ENCODE results near the gene INVS. TPM values are rescaled to one million over a fixed set of nuclear protein-coding genes. Genes with fewer than 3 reads are reported as not detected.
"Not testable (repeated sequence)": the region's sequence is repeated elsewhere in the genome, so short reads cannot be mapped to it uniquely, and the experiment has no call there.

Gene INVS
- total RNA-seq, 1 donor from 2014 or later, result 18.7 TPM

DNA sequence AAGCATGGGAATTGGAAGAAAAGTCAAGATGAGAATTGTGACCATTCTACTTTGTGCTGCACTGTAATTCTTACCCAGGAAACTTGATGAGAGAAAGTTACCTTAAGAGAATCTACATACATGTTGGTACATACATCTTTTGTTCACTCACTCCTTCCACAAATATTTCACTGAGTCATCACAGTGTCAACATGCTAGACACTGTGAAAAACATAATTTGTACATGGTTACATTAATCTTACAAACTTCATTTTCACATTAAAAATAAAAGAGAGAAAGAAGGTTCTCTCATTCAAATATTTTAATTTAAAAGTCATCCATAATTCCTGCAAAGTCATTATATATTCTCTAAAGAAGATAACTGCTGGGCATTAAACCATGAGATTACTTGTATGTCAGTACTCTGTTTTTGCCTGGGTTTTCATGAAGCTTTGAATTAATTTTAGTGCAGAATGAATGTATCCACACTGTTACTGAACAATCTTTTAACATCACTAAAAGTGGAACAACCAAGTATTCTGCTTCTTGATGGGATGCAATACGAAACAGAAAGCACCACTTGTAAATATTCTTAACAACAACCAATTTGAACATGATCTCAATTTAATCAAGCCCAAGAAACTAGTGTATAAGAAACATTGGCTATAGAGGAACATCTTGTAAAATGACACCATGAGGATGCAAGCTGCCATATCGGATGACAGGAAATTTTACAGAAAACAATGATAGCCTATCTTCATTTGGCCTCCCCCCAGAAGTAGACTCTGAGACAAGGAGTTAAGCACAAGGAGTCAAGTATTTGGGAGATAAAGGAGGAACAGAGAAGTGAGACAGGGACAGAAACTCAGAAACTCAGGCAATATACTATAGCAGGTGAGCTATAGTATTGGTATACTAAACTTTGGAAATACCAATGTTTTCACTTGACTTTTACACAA lies 28.7 kb upstream of the INVS start:
- TF ChIP-seq, protein P1, sequence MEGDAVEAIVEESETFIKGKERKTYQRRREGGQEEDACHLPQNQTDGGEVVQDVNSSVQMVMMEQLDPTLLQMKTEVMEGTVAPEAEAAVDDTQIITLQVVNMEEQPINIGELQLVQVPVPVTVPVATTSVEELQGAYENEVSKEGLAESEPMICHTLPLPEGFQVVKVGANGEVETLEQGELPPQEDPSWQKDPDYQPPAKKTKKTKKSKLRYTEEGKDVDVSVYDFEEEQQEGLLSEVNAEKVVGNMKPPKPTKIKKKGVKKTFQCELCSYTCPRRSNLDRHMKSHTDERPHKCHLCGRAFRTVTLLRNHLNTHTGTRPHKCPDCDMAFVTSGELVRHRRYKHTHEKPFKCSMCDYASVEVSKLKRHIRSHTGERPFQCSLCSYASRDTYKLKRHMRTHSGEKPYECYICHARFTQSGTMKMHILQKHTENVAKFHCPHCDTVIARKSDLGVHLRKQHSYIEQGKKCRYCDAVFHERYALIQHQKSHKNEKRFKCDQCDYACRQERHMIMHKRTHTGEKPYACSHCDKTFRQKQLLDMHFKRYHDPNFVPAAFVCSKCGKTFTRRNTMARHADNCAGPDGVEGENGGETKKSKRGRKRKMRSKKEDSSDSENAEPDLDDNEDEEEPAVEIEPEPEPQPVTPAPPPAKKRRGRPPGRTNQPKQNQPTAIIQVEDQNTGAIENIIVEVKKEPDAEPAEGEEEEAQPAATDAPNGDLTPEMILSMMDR (IDR thresholded peaks at IDR 0.05; ENCODE audit: insufficient read depth, low read length, poor library complexity, severe bottlenecking), result no peak
- Histone ChIP-seq H3K4me3 (ENCODE audit: low read depth, low read length) (no peak overlapping the region), H3K36me3 (ENCODE audit: control insufficient read depth, insufficient read depth, low read length) (no peaks in the 10 kb centered on the region), H3K27me3 (ENCODE audit: control insufficient read depth, insufficient read depth, low read length) (no peaks in the 10 kb centered on the region)
- DNase-seq (ENCODE audit: low read depth), result no peak

DNA sequence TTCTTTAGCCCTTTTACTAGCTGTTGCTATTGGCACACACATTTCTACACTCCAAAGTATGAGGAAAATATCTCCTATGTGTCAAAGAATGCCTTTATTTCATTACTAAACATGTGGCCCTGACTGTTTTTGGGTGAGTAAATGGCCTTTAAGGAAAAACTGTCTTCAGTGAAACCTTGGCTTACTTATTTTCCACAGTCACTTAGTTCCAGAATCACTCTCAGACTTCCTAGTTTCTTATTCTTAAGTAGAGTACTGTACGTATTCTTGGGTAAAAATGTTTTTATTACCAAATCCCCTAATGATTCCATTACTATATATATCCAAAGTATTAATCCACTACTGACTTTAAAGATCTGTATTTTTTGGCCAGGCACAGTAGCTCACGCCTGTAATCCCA lies 27.8 kb upstream of the INVS start:
- TF ChIP-seq, protein P1 (IDR thresholded peaks at IDR 0.05; ENCODE audit: insufficient read depth, low read length, poor library complexity, severe bottlenecking), result no peak
- Histone ChIP-seq H3K27me3 (ENCODE audit: control insufficient read depth, insufficient read depth, low read length) (no peaks in the 10 kb centered on the region), H3K4me3 (ENCODE audit: low read depth, low read length) (no peak overlapping the region), H3K36me3 (ENCODE audit: control insufficient read depth, insufficient read depth, low read length) (no peaks in the 10 kb centered on the region)
- DNase-seq (ENCODE audit: low read depth), result no peak

DNA sequence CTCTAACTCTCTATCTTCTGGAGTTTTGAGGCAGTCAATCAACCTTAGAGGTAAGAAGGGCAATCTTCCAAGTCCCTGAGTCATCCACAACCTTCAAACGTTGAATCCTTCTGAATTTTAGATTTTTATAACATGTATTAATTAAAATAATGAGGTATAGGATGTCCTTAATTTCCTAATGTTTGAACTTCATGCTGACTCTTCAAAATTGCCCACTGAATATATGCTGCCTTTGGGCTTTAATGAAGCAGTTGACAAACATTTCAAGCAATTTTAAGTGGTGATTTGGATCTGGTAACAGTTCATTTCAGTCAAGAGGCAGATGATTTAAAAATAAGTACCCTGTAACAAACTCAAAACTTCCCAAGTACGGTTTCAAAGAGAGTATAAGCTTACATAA lies 26.2 kb upstream of the INVS start:
- Histone ChIP-seq H3K27me3 (ENCODE audit: control insufficient read depth, insufficient read depth, low read length) (no peaks in the 10 kb centered on the region), H3K4me3 (ENCODE audit: low read depth, low read length) (no peak overlapping the region), H3K36me3 (ENCODE audit: control insufficient read depth, insufficient read depth, low read length) (no peaks in the 10 kb centered on the region)
- no peak for DNase-seq (ENCODE audit: low read depth)
- TF ChIP-seq, protein P1 (IDR thresholded peaks at IDR 0.05; ENCODE audit: insufficient read depth, low read length, poor library complexity, severe bottlenecking), result no peak

DNA sequence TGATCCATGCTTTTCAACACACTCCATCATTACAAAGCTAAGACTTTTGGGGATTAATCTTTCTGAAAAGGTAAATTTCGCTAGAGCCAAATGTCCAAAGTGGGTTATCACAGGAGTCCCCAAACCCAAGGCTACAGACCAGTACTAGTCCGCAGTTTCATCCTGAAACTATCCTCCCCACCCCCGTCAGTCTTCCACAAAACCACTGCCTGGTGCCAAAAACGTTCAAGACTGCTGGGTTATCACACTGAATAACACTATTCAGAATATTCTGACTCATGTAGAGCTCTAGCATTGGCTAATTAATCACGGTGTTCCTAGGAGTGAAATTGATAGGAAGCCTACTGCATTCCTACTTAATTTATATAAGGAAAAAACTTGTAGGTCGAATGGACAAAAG lies 24.9 kb upstream of the INVS start:
- Histone ChIP-seq H3K27me3 (ENCODE audit: control insufficient read depth, insufficient read depth, low read length) (no peaks in the 10 kb centered on the region), H3K36me3 (ENCODE audit: control insufficient read depth, insufficient read depth, low read length) (no peaks in the 10 kb centered on the region), H3K4me3 (ENCODE audit: low read depth, low read length) (no peak overlapping the region)
- TF ChIP-seq, protein P1 (IDR thresholded peaks at IDR 0.05; ENCODE audit: insufficient read depth, low read length, poor library complexity, severe bottlenecking), result no peak
- DNase-seq (ENCODE audit: low read depth), result no peak

DNA sequence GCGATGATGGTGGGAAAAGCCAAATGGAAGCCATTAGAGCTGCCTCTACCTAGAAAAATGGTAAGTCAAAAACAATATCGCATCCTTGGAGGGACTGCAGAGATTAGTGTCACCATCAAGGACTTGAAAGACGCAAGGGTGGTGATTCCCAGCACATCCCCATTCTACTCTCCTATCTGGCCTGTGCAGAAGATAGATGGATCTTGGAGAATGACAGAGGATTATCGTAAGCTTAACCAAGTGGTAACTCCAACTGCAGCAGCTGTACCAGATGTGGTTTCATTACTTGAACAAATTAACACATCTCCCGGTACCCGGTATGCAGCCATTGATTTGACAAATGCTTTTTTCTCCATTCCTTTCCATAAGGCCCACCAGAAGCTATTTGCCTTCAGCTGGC lies 24.1 kb upstream of the INVS start:
- no peak for DNase-seq (ENCODE audit: low read depth)
- TF ChIP-seq, protein P1 (IDR thresholded peaks at IDR 0.05; ENCODE audit: insufficient read depth, low read length, poor library complexity, severe bottlenecking), result no peak
- Histone ChIP-seq H3K4me3 (ENCODE audit: low read depth, low read length) (no peak overlapping the region), H3K27me3 (ENCODE audit: control insufficient read depth, insufficient read depth, low read length) (no peaks in the 10 kb centered on the region), H3K36me3 (ENCODE audit: control insufficient read depth, insufficient read depth, low read length) (no peaks in the 10 kb centered on the region)

DNA sequence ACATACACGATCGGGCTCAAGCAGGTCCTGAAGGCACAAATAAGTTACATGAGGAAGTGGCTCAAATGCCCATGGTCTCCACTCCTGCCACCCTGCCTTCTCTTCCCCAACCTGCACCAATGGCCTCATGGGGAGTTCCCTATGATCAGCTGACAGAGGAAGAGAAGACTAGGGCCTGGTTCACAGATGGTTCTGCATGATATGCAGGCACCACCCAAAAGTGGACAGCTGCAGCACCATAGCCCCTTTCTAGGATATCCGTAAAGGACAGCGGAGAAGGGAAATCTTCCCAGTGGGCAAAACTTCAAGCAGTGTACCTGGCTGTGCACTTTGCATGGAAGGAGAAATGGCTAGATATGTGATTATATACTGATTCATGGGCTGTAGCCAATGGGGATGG lies 22.8 kb upstream of the INVS start:
- not testable (repeated sequence) for DNase-seq (ENCODE audit: low read depth); H3K36me3 ChIP-seq (ENCODE audit: control insufficient read depth, insufficient read depth, low read length); H3K4me3 ChIP-seq (ENCODE audit: low read depth, low read length); H3K27me3 ChIP-seq (ENCODE audit: control insufficient read depth, insufficient read depth, low read length)
